Heart right ventricle (tissue), 16 donors: ENCODE data around the gene GADD45GIP1. TPM values are rescaled to one million over a fixed set of nuclear protein-coding genes. Genes with fewer than 3 reads are reported as not detected.

ENCODE experiments used
- ATAC-seq, 8 donors: fragments of 200-7000 bp; cut with Tn5 transposase; one replicate each; pipeline ENCODE4 v1.9.1; 2020; ENCODE audit warnings: mild to moderate bottlenecking in 8 of 8, moderate library complexity in 8 of 8, moderate number of reproducible peaks in 1 of 8
- DNase-seq, 2 donors: peaks; one replicate each; pipeline ENCODE4 v3.0.0-alpha.2; 2020
- H3K27ac ChIP-seq, 10 donors: fragments of 200-600 bp; sonication (generic) in 2 of 10; one replicate each; pipeline versions ENCODE4 v1.5.0 to v1.8.0; 2020 to 2022; ENCODE audit warnings: mild to moderate bottlenecking in 3 of 10
- H3K27me3 ChIP-seq, 7 donors: fragments of 200-600 bp; one replicate each; pipeline ENCODE4 v1.8.0; 2021 to 2022; ENCODE audit warnings: mild to moderate bottlenecking in 2 of 7
- H3K36me3 ChIP-seq, 9 donors: fragments of 200-600 bp; sonication (generic) in 1 of 9; one replicate each; pipeline versions ENCODE4 v1.5.0 to v1.8.0; 2020 to 2022; ENCODE audit warnings: mild to moderate bottlenecking in 2 of 9
- H3K4me1 ChIP-seq, 9 donors: fragments of 200-600 bp; sonication (generic) in 1 of 9; one replicate each; pipeline versions ENCODE4 v1.5.0 to v1.8.0; 2020 to 2022; ENCODE audit warnings: mild to moderate bottlenecking in 4 of 9
- H3K4me3 ChIP-seq, 10 donors: fragments of 200-600 bp; sonication (generic) in 2 of 10; one replicate each; pipeline versions ENCODE4 v1.5.0 to v1.8.0; 2020 to 2022; ENCODE audit warnings: mild to moderate bottlenecking in 7 of 10, moderate library complexity in 2 of 10
- H3K9me3 ChIP-seq, 11 donors: fragments of 200-600 bp in 10 of 11; sonication (generic) in 2 of 11; one replicate each; pipeline versions ENCODE4 v1.5.0 to v1.8.0; 2013 to 2022; ENCODE audit warnings: mild to moderate bottlenecking in 2 of 11, control low read depth in 1 of 11, moderate library complexity in 1 of 11
- CTCF ChIP-seq, 9 donors: fragments of 200-600 bp; sonication (generic) in 2 of 9; IDR thresholded peaks; one replicate each; pipeline versions ENCODE4 v1.5.0 to v1.8.0; 2021 to 2022; ENCODE audit warnings: antibody characterized with exemption in 9 of 9, mild to moderate bottlenecking in 5 of 9, moderate library complexity in 1 of 9
- WGBS, 2 donors: extraction: QIAGEN DNeasy Blood & Tissue Kit; methylation state at CpG; one replicate each; pipeline ENCODE4 v1.1.7; 2013; ENCODE audit warnings: inconsistent platforms in 1 of 2; 5-methylcytosine and 5-hydroxymethylcytosine counted together
- intact Hi-C, 10 donors: fragments of 100-400 bp; cut with DNase I; formaldehyde crosslinking; loops; one replicate each; pipeline versions ENCODE4 v1.11.1 to v1.14.2; 2022
- microRNA-seq, 2 donors: library from miRNA; unstranded; fragments of <30 nt; microRNA quantifications; one replicate each; pipeline ENCODE4 v1.2.0, GENCODE V29; 2021
- polyA plus RNA-seq, 2 donors: library from polyadenylated mRNA; stranded (reverse); fragments of 200-250 nt; gene quantifications; one replicate each; pipeline ENCODE4 v1.2.3, GENCODE V29; 2013
- total RNA-seq, 10 donors: library from RNA; stranded (reverse); fragmentation: NEBNext Ultra II Directional in 3 of 10; extraction: Animal tissue kit (Norgen Biotek cat#: 25700) in 3 of 10; gene quantifications; one replicate each; pipeline versions ENCODE4 v1.2.1 to v1.2.4, GENCODE V29; 2021 to 2023
- donor health status: Arrhythmogenic right ventricular cardiomyopathy.
- donor health status: ischemic (EF 13 %, LVEDD 7.1; RV severe dilation, severe dysfunction).
- donor health status: healthy with polysubstance abuse.
- donor health status: DM: no; HTN: yes; CAD: no.
- donor health status: DM: no; HTN: no; CAD: no.
- donor health status: ischemic (EF 25% LVEDD 6.9; RV normal size, moderate dysfunction).
- donor health status: ischemic (EF 25% LVEDD 5.7; RV mildly dilated, moderate dysfunction).
- donor health status: healthy.
- donor health status: DM: yes; HTN: yes; CAD: no.
- donor health status: Ischemic cardiomyopathy.
- donor health status: ischemic (EF 35%, LVEDD 5.7; RV mildly dilated, moderate dysfunction).
- donor health status: nonischemic (EF 11% LVEDD 7.7; RV severe dilation, severe dysfunction).
- donor health status: DM: yes; HTN: yes; CAD: no.
- donor health status: PGD.
- donor health status: ischemic (EF 29% LVEDD 5.4; RV normal size, mild dysfunction).
- donor health status: nonischemic (EF 23%, LVEDD 6.1; RV moderate dilation, normal function).

The GADD45GIP1 gene
- total and polyA plus RNA-seq, 12 donors, result 18.4 to 237 (median 22.1) TPM

DNA sequence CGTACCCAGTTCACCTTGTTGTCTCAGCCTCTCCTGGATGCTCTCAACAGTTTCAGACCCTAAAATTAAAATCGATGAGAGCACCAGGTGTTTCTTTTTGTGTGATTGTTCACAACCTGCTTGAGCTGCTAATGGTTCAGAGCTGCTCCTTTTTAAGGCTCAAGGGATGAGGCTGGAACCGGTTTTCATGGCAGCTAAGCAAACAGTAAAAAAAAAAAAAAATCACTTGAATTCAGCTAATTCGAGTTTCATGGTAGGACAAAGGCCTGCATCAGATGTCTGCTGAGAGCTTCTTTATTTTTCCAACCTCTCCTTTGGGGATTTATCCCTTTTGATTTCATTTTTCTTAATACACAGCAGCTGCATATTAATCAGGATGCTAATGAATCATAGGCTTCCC is 44.5 kb downstream of the GADD45GIP1 start:
- no peaks in the 10 kb centered on the region for H3K36me3 ChIP-seq
- WGBS, 2 donors, result 33 to 41% methylated on average over 4 of the region's 4 CpGs
- no peaks in the 10 kb centered on the region for H3K27me3 ChIP-seq
- no peaks in the 10 kb centered on the region for H3K9me3 ChIP-seq
- peaks cover 4 to 26% (median 20%) of the 10 kb centered on the region in 9 donors for H3K4me1 ChIP-seq
- intact Hi-C loops, result no loop called here
- H3K27ac ChIP-seq, result peak overlapping the region in 8 of 10 donors; percentile 56 to 80 (median 70)
- ATAC-seq (peak in 1 of 8 donors; percentile 3), DNase-seq (no peak)
- peak overlapping the region in 7 of 10 donors; percentile 10 to 40 (median 26) for H3K4me3 ChIP-seq
- no peak for TF ChIP-seq CTCF (IDR thresholded peaks at IDR 0.05)

DNA sequence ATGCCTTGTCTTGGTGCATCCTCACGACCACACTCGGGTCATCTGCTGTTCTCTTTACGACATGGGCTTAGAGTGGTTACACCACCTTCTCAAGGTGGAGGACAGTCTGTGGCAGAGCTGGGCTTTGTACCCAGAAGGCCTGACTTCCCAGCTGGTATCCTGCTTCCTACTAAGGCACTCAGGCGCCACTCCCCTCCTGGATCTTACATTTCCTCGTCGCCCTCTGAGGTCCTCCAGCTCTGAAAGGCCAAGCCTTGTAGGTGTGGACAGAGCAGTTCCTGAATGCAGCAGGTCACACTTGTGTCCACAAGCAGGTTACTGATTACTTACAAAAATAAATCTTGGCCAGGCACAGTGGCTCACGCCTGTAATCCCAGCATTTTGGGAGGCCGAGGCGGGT is 49.9 kb downstream of the GADD45GIP1 start:
- Histone ChIP-seq H3K4me3 (no peak overlapping the region), H3K4me1 (peaks cover 0 to 3% (median under 1%) of the 10 kb centered on the region in 9 donors), H3K36me3 (no peaks in the 10 kb centered on the region), H3K9me3 (no peaks in the 10 kb centered on the region), H3K27me3 (no peaks in the 10 kb centered on the region), H3K27ac (no peak overlapping the region)
- intact Hi-C loops, result no loop called here
- ATAC-seq (no peak), DNase-seq (no peak)
- TF ChIP-seq CTCF (IDR thresholded peaks at IDR 0.05), result no peak
- 89 to 90% methylated on average over 9 of the region's 9 CpGs for WGBS, 2 donors

Small RNAs within 50 kb of the gene (microRNA-seq; reads per million reads assigned to microRNA genes)
- 0 to 0.60 reads per million in 2 donors for gene MIR5695
- 0 to 0.51 reads per million in 2 donors for gene MIR6515

Other genes starting within 250 kb of the GADD45GIP1 start
- 10 to 100 TPM; 32.3 to 51.1 (median 41.6) TPM for gene TNPO2, start 233.3 kb downstream of the GADD45GIP1 start, total RNA-seq
- 10 to 100 TPM; 17.3 to 25.9 TPM for gene TNPO2, start 233.3 kb downstream of the GADD45GIP1 start, polyA plus RNA-seq
- gene TRIR, start 222.5 kb downstream of the GADD45GIP1 start, total RNA-seq, result 100 to 1,000 TPM in 3 of 10 donors, 10 to 100 TPM in 7; 82.2 to 143 (median 91.0) TPM
- gene TRIR, start 222.5 kb downstream of the GADD45GIP1 start, polyA plus RNA-seq, result 100 to 1,000 TPM; 234 to 253 TPM
- 10 to 100 TPM; 50.6 to 79.7 (median 60.1) TPM for gene GET3, start 219.7 kb downstream of the GADD45GIP1 start, total RNA-seq
- gene GET3, start 219.7 kb downstream of the GADD45GIP1 start, polyA plus RNA-seq, result 100 to 1,000 TPM in 1 of 2 donors, 10 to 100 TPM in 1; 37.0 to 121 TPM
- gene BEST2, start 205.4 kb downstream of the GADD45GIP1 start, total RNA-seq, result not detected
- not detected for gene BEST2, start 205.4 kb downstream of the GADD45GIP1 start, polyA plus RNA-seq
- gene HOOK2, start 181.7 kb downstream of the GADD45GIP1 start, total RNA-seq, result 10 to 100 TPM; 47.8 to 79.3 (median 57.8) TPM
- 100 to 1,000 TPM in 1 of 2 donors, 10 to 100 TPM in 1; 29.7 to 173 TPM for gene HOOK2, start 181.7 kb downstream of the GADD45GIP1 start, polyA plus RNA-seq
- 100 to 1,000 TPM in 4 of 10 donors, 10 to 100 TPM in 6; 22.4 to 247 (median 70.0) TPM for gene JUNB, start 165.7 kb downstream of the GADD45GIP1 start, total RNA-seq
- 10 to 100 TPM; 41.2 to 65.4 TPM for gene JUNB, start 165.7 kb downstream of the GADD45GIP1 start, polyA plus RNA-seq
- 100 to 1,000 TPM; 532 to 789 (median 744) TPM for gene PRDX2, start 155.4 kb downstream of the GADD45GIP1 start, total RNA-seq
- gene PRDX2, start 155.4 kb downstream of the GADD45GIP1 start, polyA plus RNA-seq, result 100 to 1,000 TPM; 235 to 827 TPM
- gene THSD8, start 155.2 kb downstream of the GADD45GIP1 start, total RNA-seq, result 1 to 10 TPM in 9 of 10 donors, under 1 TPM in 1; 0.72 to 4.8 (median 2.4) TPM
- gene THSD8, start 155.2 kb downstream of the GADD45GIP1 start, polyA plus RNA-seq, result 1 to 10 TPM; 2.7 to 3.8 TPM
- gene RNASEH2A, start 150.6 kb downstream of the GADD45GIP1 start, total RNA-seq, result 1 to 10 TPM; 1.9 to 5.7 (median 4.1) TPM
- gene RNASEH2A, start 150.6 kb downstream of the GADD45GIP1 start, polyA plus RNA-seq, result 1 to 10 TPM; 3.1 to 6.9 TPM
- not detected for gene RTBDN, start 122.6 kb downstream of the GADD45GIP1 start, total RNA-seq
- not detected for gene RTBDN, start 122.6 kb downstream of the GADD45GIP1 start, polyA plus RNA-seq
- gene MAST1, start 118.7 kb downstream of the GADD45GIP1 start, total RNA-seq, result under 1 TPM in 8 of 10 donors, not detected in 2; 0.15 to 0.88 (median 0.37) TPM
- under 1 TPM; 0.07 to 0.23 TPM for gene MAST1, start 118.7 kb downstream of the GADD45GIP1 start, polyA plus RNA-seq
- 10 to 100 TPM; 16.9 to 34.9 (median 19.9) TPM for gene DNASE2, start 75.8 kb downstream of the GADD45GIP1 start, total RNA-seq
- 10 to 100 TPM; 10.5 to 25.6 TPM for gene DNASE2, start 75.8 kb downstream of the GADD45GIP1 start, polyA plus RNA-seq
- gene KLF1, start 70.0 kb downstream of the GADD45GIP1 start, total RNA-seq, result under 1 TPM in 1 of 10 donors, not detected in 9; 0.13 TPM
- not detected for gene KLF1, start 70.0 kb downstream of the GADD45GIP1 start, polyA plus RNA-seq
- gene GCDH, start 66.1 kb downstream of the GADD45GIP1 start, total RNA-seq, result 10 to 100 TPM; 32.4 to 53.2 (median 45.1) TPM
- gene GCDH, start 66.1 kb downstream of the GADD45GIP1 start, polyA plus RNA-seq, result 10 to 100 TPM; 22.6 to 72.3 TPM
- under 1 TPM in 1 of 10 donors, not detected in 9; 0.21 TPM for gene SYCE2, start 37.9 kb downstream of the GADD45GIP1 start, total RNA-seq
- gene SYCE2, start 37.9 kb downstream of the GADD45GIP1 start, polyA plus RNA-seq, result under 1 TPM; 0.10 to 0.22 TPM
- gene FARSA, start 23.5 kb downstream of the GADD45GIP1 start, total RNA-seq, result 10 to 100 TPM; 31.0 to 53.0 (median 38.5) TPM
- gene FARSA, start 23.5 kb downstream of the GADD45GIP1 start, polyA plus RNA-seq, result 10 to 100 TPM; 23.2 to 81.4 TPM
- 100 to 1,000 TPM; 265 to 683 (median 348) TPM for gene CALR, start 18.6 kb downstream of the GADD45GIP1 start, total RNA-seq
- gene CALR, start 18.6 kb downstream of the GADD45GIP1 start, polyA plus RNA-seq, result 100 to 1,000 TPM; 197 to 830 TPM
- 100 to 1,000 TPM; 138 to 201 (median 148) TPM for gene RAD23A, start 11.4 kb downstream of the GADD45GIP1 start, total RNA-seq
- gene RAD23A, start 11.4 kb downstream of the GADD45GIP1 start, polyA plus RNA-seq, result 100 to 1,000 TPM; 187 to 289 TPM
- gene DAND5, start 12.4 kb upstream of the GADD45GIP1 start, total RNA-seq, result 10 to 100 TPM in 5 of 10 donors, 1 to 10 TPM in 5; 7.3 to 14.4 (median 10.1) TPM
- gene DAND5, start 12.4 kb upstream of the GADD45GIP1 start, polyA plus RNA-seq, result 1 to 10 TPM in 1 of 2 donors, under 1 TPM in 1; 0.71 to 4.2 TPM
- gene NFIX, start 38.3 kb upstream of the GADD45GIP1 start, total RNA-seq, result 100 to 1,000 TPM; 111 to 162 (median 145) TPM
- gene NFIX, start 38.3 kb upstream of the GADD45GIP1 start, polyA plus RNA-seq, result 10 to 100 TPM; 16.8 to 34.2 TPM
- 1 to 10 TPM; 3.4 to 9.9 (median 6.1) TPM for gene LYL1, start 145.6 kb upstream of the GADD45GIP1 start, total RNA-seq
- gene LYL1, start 145.6 kb upstream of the GADD45GIP1 start, polyA plus RNA-seq, result 10 to 100 TPM; 11.5 to 13.0 TPM
- gene TRMT1, start 159.5 kb upstream of the GADD45GIP1 start, total RNA-seq, result 10 to 100 TPM; 10.5 to 22.4 (median 14.2) TPM
- 10 to 100 TPM; 33.1 to 54.0 TPM for gene TRMT1, start 159.5 kb upstream of the GADD45GIP1 start, polyA plus RNA-seq
- 10 to 100 TPM; 31.1 to 58.0 (median 35.1) TPM for gene NACC1, start 161.0 kb upstream of the GADD45GIP1 start, total RNA-seq
- gene NACC1, start 161.0 kb upstream of the GADD45GIP1 start, polyA plus RNA-seq, result 10 to 100 TPM; 23.9 to 25.0 TPM
- gene STX10, start 193.2 kb upstream of the GADD45GIP1 start, total RNA-seq, result 10 to 100 TPM; 18.7 to 50.4 (median 25.4) TPM
- gene STX10, start 193.2 kb upstream of the GADD45GIP1 start, polyA plus RNA-seq, result 10 to 100 TPM; 60.5 to 69.9 TPM
- 10 to 100 TPM; 19.2 to 54.6 (median 36.0) TPM for gene IER2, start 193.2 kb upstream of the GADD45GIP1 start, total RNA-seq
- 10 to 100 TPM; 29.5 to 42.8 TPM for gene IER2, start 193.2 kb upstream of the GADD45GIP1 start, polyA plus RNA-seq